IMR-90 (cell line): ENCODE results near the gene PSAP.

Source experiments
- CTCF ChIP-seq: conservative IDR thresholded peaks from 2 replicates; pipeline ENCODE4 v1.5.1; 2012; ENCODE audit warnings: mild to moderate bottlenecking, low read depth, low read length, improper control_type of control experiment
- MAFK ChIP-seq: IDR thresholded peaks from 2 replicates; pipeline ENCODE4 v1.6.1; 2012; ENCODE audit warnings: low read depth, low read length, improper control_type of control experiment
- POLR2A ChIP-seq: IDR thresholded peaks from 2 replicates; pipeline ENCODE4 v1.6.1; 2012; ENCODE audit warnings: mild to moderate bottlenecking, low read depth, low read length

GRCh38 chr10:71852355-71852937 lies 1.4 kb upstream of the PSAP start:
- no peak for TF ChIP-seq MAFK
- no peak for TF ChIP-seq CTCF
- no peak for TF ChIP-seq POLR2A
